Stimulated activated CD4-positive, alpha-beta T cell treated with anti-CD3 and anti-CD28 coated beads, Interleukin-12 subunit alpha, Interleukin-12 subunit beta, amount 100 ng/mL, for 4 hours (primary cell): ENCODE data around the gene DPH3.
"Not testable (repeated sequence)": the region's sequence is repeated elsewhere in the genome, so short reads cannot be mapped to it uniquely, and the experiment has no call there.

ENCODE experiments used
- DNase-seq: peaks from one replicate; pipeline ENCODE4 v3.0.0-alpha.2; 2020

The DPH3 gene

DNA sequence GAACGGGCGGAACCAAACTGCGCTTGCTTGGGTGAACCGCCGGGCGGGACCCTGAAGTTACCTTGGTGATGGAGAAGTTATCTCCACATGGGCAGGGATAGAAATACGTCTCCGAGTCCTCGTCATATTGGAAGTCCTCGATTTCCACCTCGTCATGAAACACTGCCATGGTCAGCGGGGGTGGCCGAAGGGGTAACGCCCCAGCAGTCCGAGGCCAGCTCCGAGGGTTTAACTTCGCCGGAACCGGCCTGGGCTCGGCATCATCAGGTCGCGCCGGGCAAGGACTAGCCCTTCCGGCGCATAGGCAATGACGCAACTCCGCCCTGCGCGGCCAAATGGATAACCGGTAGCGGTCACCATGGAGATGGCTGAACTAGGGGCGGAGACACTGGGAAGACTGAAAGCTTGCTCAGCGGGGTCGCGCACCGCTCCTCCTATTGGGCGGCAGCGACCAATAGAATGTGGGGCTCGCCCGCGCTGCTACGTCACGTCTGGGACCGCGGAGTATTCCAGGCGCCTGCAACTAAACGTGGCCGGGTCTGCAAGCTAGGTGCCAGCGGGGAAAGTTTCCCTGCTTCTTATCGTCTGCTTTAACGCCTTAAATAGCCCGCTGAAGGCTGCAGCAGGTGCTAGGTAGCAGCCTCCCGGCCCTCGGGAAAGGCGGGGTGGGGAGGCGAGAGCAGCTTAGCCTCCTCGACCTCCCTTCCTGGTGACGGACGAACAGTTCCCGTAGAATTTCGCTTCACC lies at the start of gene DPH3, which contains the start of gene OXNAD1:
TSS of gene DPH3 (minus strand) at position 236 of the 747 bp plus-strand sequence. CDS start at position 169, 67 bp downstream.
TSS of gene OXNAD1 (plus strand) at position 505 of the 747 bp plus-strand sequence. CDS start 5,741 bp downstream, outside the sequence.
- DNase-seq: peak; percentile 98

DNA sequence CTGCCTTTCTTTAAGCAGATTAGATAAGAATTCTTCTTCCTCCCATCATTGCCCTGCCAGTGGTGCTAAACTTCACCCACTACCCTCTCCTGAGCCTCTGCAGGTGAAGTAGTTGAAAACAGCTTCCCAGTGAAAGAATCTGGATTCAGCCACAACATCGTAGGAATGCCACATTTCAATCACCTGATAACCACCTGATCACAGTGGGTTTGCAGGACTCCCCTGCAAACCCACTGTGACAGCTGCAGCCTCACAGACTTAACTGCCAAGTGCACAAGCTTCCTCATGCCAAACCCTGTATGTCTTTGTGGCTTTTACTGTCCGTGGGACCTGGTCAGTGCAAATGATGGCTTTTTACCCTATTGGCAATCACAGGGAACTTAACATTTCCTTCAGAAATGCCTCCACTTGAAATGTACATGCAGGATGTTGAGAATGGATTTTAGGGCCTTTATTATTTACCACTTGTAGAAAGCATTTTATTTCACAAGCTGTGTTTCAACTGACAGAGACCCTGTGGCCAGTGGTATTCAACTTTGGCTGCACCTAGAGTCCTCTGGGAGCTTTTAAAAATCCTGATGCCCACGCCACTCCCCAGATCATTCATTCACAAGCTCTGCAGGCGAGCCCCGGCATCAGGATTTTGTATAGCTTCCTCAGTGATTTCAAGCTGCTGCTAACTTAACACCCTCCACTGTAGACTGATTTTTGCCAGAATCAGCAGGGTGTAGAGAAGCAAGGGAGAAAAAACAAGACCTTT lies 49.3 kb upstream of the DPH3 start:
- no peak for DNase-seq

DNA sequence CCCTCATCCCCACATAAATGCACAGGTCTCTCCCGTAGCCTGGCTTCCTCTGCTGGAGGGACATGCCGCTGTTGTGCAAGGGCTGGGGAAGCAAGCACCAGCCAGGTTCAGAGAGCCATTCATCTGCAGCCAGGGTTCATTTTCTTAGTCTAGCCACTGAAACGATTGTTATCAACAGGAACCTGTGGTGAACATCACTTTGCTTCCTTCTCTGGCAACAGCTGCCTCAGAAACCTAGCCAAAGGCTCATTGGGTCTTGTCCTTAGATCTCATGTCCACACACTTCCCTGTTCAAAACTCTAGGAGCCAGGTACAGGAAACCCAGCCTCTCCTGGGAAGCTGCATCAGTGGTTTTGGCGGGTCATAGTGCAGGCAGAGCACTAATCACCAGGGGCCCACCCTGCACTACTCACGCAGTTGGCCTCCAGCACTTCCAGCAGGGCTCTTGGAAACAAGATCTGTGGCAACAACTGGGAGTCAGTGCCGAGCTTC lies 47.3 kb upstream of the DPH3 start:
- DNase-seq: no peak

DNA sequence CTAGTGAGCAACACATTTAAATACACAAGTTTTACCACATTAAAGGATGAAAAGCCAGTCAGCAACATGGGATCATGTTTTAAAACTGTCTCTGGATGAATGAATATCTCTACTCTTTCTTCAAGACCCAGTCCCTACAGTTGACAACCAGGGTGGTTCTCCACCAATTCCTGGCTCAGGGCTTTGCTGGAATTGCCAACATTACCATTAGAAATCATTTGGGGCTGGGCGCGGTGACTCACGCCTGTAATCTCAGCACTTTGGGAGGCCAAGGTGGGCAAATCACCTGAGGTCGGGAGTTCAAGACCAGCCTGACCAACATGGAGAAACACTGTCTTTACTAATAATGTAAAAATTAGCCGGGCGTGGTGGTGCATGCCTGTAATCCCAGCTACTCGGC lies 45.7 kb upstream of the DPH3 start:
- DNase-seq: not testable (repeated sequence)

DNA sequence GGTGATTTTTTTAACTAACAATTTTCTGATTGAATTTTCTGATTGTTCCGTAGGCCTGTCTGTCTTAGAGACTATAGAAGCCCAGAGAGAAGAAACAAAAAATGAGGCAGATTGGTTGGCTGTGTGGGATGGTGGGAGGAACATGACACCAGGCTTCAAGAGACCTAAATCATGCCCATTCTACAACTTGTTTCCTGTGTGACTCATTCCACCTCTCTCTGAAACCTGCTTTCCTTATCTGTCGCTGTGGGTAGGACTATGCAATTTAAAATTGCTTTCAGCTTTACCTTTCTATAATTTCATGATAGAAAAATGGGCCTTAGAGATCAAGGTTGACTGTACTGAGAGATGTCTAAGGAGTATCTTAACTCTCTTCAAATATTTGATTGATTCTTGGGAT lies 44.8 kb upstream of the DPH3 start:
- no peak for DNase-seq

DNA sequence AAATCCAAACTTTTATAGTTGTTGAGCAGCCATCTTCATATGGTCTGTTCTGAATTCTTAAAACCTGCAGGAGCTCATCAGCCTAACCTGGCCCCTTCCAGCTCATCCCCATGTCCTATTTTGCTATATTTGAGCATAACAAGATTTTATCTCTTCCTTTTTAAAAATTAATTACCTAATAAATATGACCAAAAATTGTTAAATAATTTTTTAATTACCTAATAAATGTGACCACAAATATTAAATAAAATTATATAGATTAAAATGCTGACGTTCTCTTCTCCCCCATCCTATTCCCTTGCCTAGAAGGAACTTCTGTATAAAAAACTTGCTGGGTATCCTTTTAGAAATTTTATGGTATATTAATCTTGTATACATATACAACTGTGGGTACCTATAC lies 44.0 kb upstream of the DPH3 start:
- DNase-seq: no peak

DNA sequence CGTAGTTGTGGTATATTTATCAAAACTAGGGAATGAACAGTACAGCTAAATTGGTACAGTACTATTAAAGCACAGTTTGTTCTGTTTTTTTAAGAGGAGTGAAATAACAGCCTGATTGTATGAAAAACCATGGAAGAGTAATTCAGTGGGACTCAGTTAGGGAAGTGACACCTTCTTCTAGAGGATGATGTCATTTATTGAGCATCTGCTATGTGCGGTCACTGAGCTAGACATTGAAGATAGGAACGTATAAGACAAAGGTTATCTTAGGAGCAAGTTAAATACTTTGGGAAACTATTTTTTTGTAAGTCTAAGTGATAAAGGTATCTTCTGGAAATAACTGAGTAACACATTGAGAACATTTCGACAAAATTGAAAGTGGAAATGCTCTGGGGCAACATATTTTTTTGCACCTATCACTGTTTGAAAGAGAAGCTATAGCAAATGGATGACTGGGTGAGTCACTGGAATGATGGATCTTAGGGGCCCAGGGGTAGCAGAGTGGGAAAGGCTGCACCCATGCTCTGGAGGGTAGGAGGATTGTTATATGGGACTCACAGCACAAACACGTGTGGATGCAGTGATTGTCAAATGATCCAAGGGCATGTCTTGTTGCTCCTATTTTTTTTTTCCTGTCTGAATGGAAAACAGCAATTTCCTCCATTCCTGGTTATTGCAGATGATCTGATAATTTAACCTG lies 43.2 kb upstream of the DPH3 start:
- no peak for DNase-seq

DNA sequence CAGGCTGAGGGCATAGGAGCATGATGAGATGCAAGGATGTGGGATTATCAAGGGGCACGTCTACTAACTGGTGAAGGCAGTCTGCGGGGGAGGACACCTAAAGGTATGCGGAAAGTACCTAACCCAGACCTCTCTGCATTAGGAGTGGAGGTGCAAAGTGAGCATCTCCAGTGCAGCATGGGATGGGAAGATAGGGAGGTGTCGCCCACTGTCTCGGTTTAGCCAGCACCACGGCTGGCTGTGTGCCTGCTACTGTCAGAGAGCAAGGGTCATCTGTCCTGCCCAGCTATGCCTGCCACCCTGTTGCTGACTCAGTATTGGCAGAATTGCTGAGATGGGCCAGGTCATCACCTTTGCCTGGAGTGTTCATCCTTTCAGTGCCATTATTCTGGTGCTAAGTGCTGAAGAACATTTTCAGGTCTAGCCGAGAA lies 40.4 kb upstream of the DPH3 start:
- no peak for DNase-seq

DNA sequence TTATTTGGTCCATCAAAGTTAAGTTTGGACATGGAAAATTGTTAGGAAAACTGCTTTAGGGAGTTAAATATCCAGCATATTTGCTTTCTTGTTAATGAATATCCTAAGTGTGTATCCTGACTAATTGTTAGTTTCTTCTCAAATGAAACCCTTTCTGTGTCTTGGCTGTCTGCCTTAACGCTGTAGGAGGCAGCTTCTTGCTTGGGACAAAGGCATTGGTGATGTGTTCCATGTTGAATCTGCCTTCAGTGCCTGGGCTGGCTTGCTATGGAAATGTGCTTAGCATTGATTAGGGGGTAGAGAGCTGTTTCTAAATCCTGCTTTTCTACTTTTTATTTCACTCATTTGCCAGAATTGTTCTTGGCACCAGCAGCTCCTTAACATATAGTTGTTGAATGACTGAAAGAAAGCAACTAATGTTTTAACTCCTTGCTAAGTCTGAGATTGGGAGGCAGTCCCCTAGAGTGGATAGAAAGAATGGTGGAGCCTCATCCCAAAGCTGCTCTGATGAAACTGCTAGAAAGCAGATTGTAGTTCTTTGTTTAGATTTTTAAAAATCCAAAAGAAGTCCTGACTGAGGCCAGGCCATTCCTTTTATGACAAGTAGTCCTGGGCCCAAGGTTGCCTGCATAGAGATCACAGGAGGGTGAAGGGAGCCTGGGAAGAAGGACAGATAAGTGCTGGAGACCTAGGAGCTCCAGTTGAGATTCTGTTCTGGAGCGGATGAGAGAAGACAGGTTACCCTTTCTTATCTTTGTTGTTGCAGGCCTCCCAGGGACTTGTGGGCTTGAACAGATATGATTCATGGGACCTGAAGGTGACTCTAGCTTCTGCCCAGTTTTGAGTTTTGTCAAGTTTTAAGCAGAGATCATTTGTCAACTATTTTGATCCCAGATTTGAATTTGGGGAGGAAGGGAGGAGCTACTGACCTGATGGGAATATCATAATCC lies 39.6 kb upstream of the DPH3 start:
- no peak for DNase-seq

DNA sequence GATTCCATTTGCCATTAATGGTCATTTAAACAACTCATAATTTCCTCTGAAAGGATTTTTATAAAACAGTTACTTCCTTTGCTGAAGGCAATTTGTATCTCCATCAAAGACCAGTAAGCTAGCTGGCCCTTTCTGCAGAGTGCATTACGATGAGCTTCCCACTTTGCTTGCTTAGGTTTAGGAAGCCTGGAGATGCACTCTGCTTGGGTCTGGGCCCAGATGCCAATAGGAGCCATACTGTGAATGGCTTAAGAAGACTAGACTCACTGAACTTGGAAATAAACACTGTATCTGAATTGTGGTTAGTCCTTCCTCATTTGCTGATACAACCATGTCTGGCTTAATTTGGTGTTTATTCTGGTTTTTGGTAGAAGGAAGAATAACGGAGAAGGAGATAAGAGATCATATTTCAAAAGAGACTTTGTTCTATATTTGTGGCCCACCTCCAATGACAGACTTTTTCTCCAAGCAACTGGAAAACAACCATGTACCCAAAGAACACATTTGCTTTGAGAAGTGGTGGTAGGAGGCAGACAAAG lies 38.4 kb upstream of the DPH3 start:
- DNase-seq: no peak

DNA sequence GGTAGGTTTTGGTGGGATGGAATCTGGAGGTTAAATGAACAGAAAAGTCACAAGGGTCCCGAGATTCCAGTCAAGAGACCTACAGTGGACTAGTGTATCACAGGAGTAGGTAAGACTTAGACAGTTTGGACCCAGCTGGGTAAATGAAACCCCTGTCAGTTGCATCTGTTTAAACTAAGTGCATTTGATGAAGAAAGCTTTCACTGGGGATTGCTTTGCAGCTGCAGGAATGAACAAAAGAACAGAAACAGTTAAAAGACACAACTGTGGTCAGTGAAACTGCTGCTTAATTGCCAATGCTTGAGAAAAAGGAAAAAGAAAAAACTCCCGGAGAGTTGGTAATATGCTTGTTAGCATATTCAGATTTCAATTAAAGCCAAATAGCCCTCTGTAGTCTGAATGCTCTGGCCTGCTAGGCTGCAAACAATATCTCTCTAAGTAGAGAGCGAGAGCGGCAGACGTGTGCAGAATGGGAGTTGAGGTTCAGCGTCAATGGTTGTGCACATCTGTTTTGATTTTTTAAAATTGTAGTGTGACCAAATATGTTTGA lies 37.4 kb upstream of the DPH3 start:
- no peak for DNase-seq

DNA sequence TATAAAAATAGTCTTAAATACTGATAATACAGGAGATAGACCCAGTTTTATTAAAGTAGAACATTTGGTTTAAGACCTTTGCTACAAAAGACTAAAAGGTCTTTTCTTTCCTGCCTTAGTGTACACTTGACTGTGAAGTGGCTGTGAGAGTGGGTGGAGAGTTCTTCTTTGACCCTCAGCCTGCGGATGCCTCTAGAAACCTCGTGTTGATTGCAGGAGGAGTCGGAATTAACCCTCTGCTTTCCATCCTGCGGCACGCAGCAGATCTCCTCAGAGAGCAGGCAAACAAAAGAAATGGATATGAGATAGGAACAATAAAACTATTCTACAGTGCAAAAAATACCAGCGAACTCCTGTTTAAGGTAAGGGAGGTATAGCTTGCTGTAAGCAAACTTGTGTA lies 36.8 kb upstream of the DPH3 start:
- no peak for DNase-seq

DNA sequence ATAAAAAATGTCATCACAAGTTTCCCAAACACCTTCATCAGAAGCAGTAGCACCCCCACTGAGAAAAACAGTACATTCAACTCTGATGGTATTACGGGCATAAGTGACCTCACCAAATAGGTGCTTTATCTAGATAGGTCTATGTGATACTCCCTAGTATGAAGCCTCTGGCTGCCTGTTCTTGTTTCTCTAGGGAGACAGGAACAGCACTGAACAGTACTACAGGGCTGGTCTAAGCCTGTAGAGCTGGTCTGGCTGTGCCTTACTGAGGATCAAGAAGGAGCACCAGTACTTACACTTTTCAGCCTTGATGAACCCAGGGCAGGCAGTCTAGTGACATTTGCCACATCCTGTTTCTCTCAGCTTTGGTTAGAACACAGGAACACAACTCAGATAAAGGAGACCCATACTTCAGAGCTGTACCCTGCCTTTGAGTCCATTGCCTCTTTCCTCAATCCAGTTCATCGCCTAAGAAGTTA lies 36.2 kb upstream of the DPH3 start:
- no peak for DNase-seq

DNA sequence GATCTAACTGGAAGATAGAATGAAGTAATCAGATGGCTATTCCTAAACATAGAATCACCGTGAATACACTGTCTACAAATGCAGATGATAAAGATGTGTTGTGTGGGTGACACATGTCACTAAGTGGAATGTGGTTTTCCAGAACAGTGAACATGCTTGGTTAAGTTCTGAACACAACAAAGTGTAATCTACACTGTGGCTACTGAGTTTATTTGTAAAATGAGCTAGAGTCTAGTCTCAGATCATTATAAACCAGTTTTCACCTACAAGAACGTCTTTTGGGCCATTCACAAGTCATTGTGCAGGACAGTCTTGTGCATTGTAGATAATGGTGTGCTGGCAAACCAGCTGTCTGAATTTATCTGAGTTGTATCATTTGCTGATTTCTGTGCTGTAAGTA lies 35.6 kb upstream of the DPH3 start:
- DNase-seq: no peak

DNA sequence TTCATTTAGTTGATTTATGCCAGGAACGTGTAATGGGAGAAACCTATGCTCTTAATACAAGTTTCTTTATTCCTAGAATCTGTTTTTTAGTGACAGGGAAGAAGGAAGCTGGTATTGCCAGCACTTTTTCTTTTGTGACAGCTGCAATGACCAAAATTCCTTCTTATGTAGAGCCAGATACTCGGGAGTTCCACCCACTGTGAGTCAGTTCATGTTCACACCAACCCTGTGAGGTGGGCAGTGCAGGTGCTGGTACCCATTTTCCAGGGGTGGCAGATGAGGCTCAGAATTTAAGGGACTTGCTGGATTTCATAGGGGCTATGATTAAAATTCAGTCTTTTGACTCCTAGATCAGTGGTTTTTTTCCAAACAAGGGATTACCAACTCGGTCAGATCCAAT lies 35.0 kb upstream of the DPH3 start:
- no peak for DNase-seq

DNA sequence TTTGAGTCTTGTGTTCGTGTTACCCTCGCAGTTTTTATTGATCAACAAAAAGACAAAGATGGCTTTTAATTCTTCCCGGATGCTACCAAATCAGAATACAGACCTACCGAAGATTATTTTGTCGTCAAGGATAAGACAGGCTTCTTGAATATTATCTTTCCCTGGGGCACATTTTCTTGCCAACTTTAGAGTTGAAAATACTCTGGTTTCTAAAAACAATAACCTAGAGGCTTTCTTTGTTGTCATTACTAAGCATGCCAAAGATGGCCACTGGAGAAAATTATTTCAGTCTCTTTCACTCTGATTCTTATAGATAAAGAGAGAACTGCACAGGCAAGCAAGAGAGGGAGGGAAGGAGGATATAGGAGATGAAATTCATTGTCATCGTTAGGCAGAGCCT lies 34.1 kb upstream of the DPH3 start:
- DNase-seq: no peak

DNA sequence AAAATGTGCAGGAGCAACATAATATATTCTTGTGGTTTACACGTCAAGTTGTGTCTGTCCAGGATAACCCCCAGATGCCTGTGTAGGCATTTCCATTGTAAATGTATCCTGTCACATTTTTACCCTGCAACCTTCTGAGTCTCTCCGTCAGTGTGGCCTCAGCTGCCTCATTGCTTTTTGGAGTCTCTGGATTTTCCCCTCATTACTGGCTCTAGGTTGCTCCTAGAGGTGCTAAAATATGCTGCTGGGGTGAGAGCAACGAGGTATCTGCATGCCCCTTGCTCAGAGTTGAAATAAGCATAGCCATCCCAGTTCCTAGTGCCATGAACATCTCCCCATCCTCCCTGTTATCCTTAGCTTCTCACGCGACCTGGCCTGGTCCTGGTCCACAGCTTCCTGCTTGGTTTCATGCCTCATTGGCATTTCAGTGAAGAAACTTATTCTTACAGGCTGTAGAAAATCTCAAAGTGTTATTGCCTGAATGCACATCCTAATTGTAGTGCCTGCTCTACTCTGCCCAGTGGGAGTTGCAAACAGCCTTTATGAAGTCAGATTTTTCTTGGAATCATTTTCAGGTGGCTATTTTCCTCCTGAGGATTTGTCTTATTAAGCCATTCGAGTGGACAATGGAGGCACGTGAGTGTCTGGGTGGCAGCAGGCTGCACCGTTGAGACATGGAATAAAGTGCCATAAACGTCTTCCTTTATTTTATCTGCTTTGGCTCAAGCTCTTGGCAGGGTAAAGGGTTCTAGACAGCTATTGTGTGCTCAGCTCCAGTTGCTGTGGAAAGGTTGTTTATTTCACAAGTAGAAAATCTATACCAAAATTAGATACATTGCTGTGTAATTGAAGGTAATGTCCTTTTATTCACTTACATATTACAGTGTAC lies 33.5 kb upstream of the DPH3 start:
- DNase-seq: no peak

DNA sequence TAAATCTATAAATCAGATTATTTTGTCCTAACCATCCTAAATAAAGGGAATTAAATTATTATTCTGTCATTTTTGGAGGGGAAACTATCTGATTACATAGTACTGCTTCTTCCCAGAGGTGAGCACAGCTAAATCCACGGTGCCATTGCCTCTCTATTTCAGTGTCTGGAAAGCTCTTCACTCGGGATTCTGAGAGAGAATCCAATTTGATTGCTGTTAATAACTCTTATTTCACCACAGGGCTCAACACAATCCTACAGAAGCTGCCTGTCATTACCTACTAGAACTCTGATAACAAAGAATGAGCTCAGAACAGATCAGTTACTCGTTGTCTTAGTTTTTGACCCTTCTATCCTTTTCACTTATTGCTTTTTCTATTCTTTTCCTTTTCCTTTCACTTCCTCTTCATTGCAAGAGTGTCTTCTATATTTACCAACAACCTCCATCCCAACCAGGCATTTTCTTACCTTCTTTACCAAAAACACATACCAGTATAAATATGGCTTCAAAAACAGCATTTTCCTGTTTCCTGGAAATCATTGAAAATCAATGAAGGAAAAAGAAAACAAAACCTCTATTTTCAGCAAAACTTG lies 30.7 kb upstream of the DPH3 start:
- DNase-seq: no peak

DNA sequence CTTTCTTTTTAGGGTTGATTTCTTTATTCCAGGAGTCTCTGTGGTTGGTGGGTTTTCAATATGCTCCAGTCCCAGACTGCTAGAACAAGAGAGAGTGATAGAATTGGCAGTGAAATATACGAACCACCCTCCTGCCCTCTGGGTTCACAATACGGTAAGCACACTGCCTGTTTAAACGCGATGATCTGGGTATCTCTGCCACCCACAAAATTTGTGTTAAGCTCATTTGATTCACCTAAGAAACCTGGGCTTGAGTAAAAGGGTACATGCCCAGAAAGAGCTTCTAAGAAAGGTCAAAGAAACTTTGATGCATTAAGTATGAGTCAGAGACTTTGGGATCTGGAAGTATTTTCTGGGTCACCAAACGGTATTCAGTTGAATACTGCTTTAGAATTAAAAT lies 30.1 kb upstream of the DPH3 start:
- DNase-seq: no peak

DNA sequence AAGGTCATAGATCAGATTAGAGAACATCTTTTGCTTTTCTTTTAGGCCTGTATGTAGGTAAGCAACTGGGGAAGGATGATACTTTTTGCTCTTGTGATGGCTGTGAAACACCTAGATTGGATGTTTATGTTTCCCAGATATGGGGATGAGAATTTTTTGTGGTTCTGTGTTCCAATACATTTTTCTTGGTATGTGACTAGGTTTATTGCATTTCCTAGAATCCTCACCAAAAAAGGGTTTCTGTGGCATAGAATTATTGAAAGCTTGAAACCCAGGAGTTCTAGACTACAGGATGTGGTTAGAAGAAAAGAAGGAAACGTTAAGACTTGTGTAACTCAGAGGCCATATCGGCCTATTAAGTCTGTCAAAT lies 26.1 kb upstream of the DPH3 start:
- DNase-seq: no peak
